Activated T-cell treated with anti-CD3 and anti-CD28 coated beads, Interleukin-2, amount 50 U/mL, for 4 hours (primary cell): ENCODE measurements around the gene PCDH20. TPM values are rescaled to one million over a fixed set of nuclear protein-coding genes. Genes with fewer than 3 reads are reported as not detected.
"Not testable (repeated sequence)": the region's sequence is repeated elsewhere in the genome, so short reads cannot be mapped to it uniquely, and the experiment has no call there.

Experiments
- ATAC-seq, 2 donors: fragments of 200-7000 bp; cut with Tn5 transposase; one replicate each; pipeline ENCODE4 v1.10.0; 2021
- DNase-seq: peaks from one replicate; pipeline ENCODE4 v3.0.0-alpha.2; 2020
- H3K27me3 Mint-ChIP-seq: one replicate; pipeline ENCODE4 v1.8.0; 2021; ENCODE audit warnings: low read depth, mixed read lengths
- H3K36me3 Mint-ChIP-seq: one replicate; pipeline ENCODE4 v1.8.0; 2022; ENCODE audit warnings: mixed read lengths; ENCODE audit not compliant: insufficient read depth
- H3K4me1 Mint-ChIP-seq: one replicate; pipeline ENCODE4 v1.8.0; 2021; ENCODE audit warnings: low read depth, mixed read lengths
- H3K4me3 Mint-ChIP-seq: one replicate; pipeline ENCODE4 v1.8.0; 2021; ENCODE audit warnings: mild to moderate bottlenecking, moderate library complexity, mixed read lengths
- H3K9me3 Mint-ChIP-seq: one replicate; pipeline ENCODE4 v1.8.0; 2021; ENCODE audit warnings: mixed read lengths
- total RNA-seq, 3 donors: library from RNA; stranded (reverse); gene quantifications; one replicate each; pipeline ENCODE4 v1.2.1, GENCODE V29; 2021

Gene PCDH20
- total RNA-seq, 3 donors from 2014 or later = not detected

DNA sequence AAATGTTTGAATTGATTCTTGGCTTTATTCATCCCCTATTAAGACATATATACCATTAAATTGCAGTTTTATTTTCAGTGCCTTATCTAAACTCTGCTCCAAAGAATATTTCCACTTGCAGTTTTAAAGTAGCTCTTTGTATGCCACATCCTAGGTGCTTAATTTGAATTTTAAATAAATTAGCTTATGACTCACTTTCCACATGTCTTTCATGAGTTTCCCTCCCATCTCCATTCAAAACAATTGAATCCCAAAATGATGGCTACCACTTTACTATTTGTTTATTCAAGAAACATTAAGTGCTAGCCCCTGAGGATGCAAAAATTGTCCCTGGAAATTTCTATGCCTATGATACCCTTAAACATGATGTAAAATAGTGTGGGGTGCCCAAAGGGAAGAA lies 19.5 kb downstream of the PCDH20 start:
- Mint-ChIP-seq H3K4me1 (no peaks in the 10 kb centered on the region), H3K4me3 (no peak overlapping the region), H3K36me3 (no peaks in the 10 kb centered on the region), H3K9me3 (peaks cover 10% of the 10 kb centered on the region), H3K27me3 (no peaks in the 10 kb centered on the region)
- ATAC-seq = no peak
- DNase-seq = no peak

DNA sequence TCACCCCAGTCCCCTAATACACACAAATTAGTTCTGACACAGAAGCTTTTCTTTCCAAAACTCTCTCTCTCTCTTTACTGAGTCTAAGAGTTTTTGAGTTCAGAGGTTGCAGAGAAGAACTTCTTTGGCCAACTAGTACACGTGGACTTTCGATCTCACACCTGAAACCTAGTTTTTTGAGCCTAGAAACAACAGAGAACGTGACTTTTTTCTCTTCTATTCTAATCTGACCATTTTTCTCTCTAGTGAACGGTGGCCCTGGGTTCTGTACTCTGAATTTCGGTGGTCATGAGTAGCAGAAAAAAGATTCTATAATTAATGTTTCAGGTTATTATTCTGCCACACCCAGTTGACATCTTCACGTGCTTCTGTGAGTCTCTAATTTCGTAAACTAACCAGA lies 24.2 kb downstream of the PCDH20 start:
- no peaks in the 10 kb centered on the region for H3K27me3 Mint-ChIP-seq
- no peaks in the 10 kb centered on the region for H3K4me1 Mint-ChIP-seq
- no peak for DNase-seq
- no peak overlapping the region for H3K4me3 Mint-ChIP-seq
- H3K36me3 Mint-ChIP-seq = no peaks in the 10 kb centered on the region
- peaks cover 3% of the 10 kb centered on the region for H3K9me3 Mint-ChIP-seq
- ATAC-seq = no peak

DNA sequence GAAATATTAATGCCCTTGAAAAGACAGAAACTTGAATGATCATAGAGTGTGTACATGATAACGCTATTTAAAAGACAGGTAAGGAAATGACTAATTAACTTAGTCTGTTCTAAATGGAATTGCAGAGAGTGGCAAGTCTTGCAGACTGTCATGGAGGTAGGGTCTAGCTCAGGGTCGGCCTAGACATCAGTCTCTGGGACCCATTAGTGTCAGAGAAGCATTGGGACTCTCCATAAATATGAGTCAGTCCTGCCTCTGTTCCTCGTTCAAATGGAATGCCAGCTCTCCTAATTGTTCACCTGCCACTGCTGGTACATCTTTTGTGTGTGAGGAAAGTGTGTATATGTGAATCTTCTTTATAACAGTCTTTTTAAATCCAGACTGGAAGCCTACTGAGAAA lies 28.0 kb downstream of the PCDH20 start:
- ATAC-seq (no peak), DNase-seq (no peak)
- Mint-ChIP-seq H3K4me1 (no peaks in the 10 kb centered on the region), H3K4me3 (no peak overlapping the region), H3K27me3 (no peaks in the 10 kb centered on the region), H3K36me3 (no peaks in the 10 kb centered on the region), H3K9me3 (peaks cover 5% of the 10 kb centered on the region)

- Mint-ChIP-seq H3K36me3 (no peaks in the 10 kb centered on the region), H3K4me3 (no peak overlapping the region), H3K9me3 (peaks cover 8% of the 10 kb centered on the region), H3K27me3 (no peaks in the 10 kb centered on the region), H3K4me1 (no peaks in the 10 kb centered on the region)
- DNase-seq (no peak), ATAC-seq (no peak)
These were observed 32.5 kb downstream of the PCDH20 start for GRCh38 chr13:61383111-61383510.

DNA sequence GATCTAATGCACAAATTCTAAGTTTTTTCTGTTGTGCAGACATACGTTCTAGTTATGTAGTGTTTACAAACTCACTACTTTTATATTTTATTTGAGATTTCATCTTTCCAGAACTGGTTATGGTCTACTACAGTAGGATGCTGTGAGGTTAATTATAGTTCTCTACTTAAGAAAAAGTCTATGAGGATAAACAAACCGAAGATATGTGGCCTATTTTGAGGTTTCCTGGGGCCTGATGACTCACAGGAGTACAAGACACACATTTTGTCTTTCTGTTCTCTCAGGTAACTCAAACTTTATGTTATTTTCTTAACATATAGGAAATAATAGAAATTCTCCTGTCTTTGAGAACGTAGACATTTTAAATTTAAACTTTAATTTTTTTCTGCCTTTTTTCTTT lies 45.1 kb downstream of the PCDH20 start:
- peaks cover 29% of the 10 kb centered on the region for H3K9me3 Mint-ChIP-seq
- H3K4me1 Mint-ChIP-seq = no peaks in the 10 kb centered on the region
- H3K36me3 Mint-ChIP-seq = no peaks in the 10 kb centered on the region
- H3K4me3 Mint-ChIP-seq = no peak overlapping the region
- DNase-seq (no peak), ATAC-seq (no peak)
- H3K27me3 Mint-ChIP-seq = no peaks in the 10 kb centered on the region

DNA sequence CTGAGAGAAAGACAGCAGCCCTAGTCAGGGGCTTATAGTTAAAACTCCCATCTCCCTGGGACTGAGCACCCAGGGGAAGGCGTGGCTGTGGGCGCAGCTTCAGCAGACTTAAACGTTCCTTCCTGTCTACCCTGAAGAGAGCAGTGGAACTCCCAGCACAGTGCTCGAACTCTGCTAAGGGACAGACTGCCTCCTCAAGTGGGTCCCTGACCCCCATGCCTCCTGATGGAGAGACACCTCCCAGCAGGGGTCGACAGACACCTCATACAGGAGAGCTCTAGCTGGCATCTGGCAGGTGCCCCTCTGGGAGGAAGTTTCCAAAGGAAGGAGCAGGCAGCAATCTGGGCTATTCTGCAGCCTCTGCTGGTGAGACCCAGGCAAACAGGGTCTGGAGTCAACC lies 51.0 kb downstream of the PCDH20 start:
- H3K27me3 Mint-ChIP-seq = not testable (repeated sequence)

DNA sequence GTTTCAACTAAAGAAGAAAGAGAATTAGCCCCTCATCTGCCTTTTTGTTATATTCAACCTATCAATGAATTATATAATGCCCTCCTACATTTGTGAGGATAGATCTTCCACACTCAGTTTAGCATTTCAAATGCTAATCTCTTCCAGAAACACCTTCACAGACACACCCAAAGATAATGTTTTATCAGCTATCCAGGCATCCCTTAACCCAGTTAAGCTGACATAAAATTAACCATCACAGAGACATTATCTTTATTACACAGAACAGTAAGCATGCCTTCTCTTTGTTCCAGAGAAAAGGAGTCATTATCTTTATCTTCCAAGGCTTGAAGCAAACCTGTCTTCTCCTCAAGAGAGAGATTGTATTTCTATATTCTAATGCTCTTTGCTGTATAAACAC lies 53.1 kb downstream of the PCDH20 start:
- ATAC-seq (no peak), DNase-seq (no peak)
- H3K9me3 Mint-ChIP-seq = peaks cover 18% of the 10 kb centered on the region
- no peaks in the 10 kb centered on the region for H3K4me1 Mint-ChIP-seq
- H3K36me3 Mint-ChIP-seq = no peaks in the 10 kb centered on the region
- no peaks in the 10 kb centered on the region for H3K27me3 Mint-ChIP-seq
- no peak overlapping the region for H3K4me3 Mint-ChIP-seq

More for the DNA sequence above, 51.0 kb downstream of the PCDH20 start:
- ATAC-seq, H3K4me1 Mint-ChIP-seq, DNase-seq, H3K4me3 Mint-ChIP-seq, H3K36me3 Mint-ChIP-seq: not testable (repeated sequence)
- peaks cover 21% of the 10 kb centered on the region for H3K9me3 Mint-ChIP-seq
